A549 (cell line): ENCODE measurements around the gene SUPT4H1. TPM values are rescaled to one million over a fixed set of nuclear protein-coding genes. Genes with fewer than 3 reads are reported as not detected.

Source experiments
- ATAC-seq, 2 experiments: fragments of 200-7000 bp in 1 of 2; fragments of >200 bp in 1 of 2; cut with Nextera tagmentation in 1 of 2; cut with Tn5 transposase in 1 of 2; 3 replicates each; pipeline versions ENCODE4 v1.8.0 to v1.9.1; 2018 to 2020; ENCODE audit warnings: mild to moderate bottlenecking in 1 of 2, moderate library complexity in 1 of 2
- CTCF ChIA-PET: fragments of 300-600 bp; sonication (Branson Sonifier 250); formaldehyde crosslinking; extraction: SDS; loops from one replicate; lab custom pipeline; 2021; ENCODE audit warnings: antibody characterized with exemption, inconsistent platforms; lab: Yijun Ruan, JAX
- POLR2A ChIA-PET: fragments of 350-600 bp; formaldehyde crosslinking; extraction: SDS; loops from one replicate; lab custom pipeline; 2021; ENCODE audit warnings: antibody characterized with exemption, inconsistent platforms; lab: Yijun Ruan, JAX
- DNase-seq, 2 experiments: peaks; one replicate each; pipeline versions ENCODE4 v3.0.0 to v3.0.0-alpha.2; 2011 to 2016; ENCODE audit warnings: low read depth in 1 of 2, low spot score in 1 of 2
- FAIRE-seq: peaks from 2 replicates; lab custom pipeline; 2011; peaks lifted over from hg19 to GRCh38; lab: Jason Lieb, UNC
- H3K27ac ChIP-seq, 2 experiments: fragments of >200 bp; sonication (Bioruptor Twin); formaldehyde crosslinking; 3 replicates each; pipeline ENCODE4 v1.5.1; 2016 to 2017
- H3K4me1 ChIP-seq: fragments of >200 bp; sonication (Bioruptor Twin); formaldehyde crosslinking; 3 replicates; pipeline ENCODE4 v1.6.1; 2016
- H3K4me2 ChIP-seq: fragments of >200 bp; sonication (Bioruptor Twin); formaldehyde crosslinking; 3 replicates; pipeline ENCODE4 v1.6.1; 2016
- H3K4me3 ChIP-seq: fragments of >200 bp; sonication (Bioruptor Twin); formaldehyde crosslinking; 3 replicates; pipeline ENCODE4 v1.5.1; 2016
- H3K9me3 ChIP-seq: fragments of >200 bp; sonication (Bioruptor Twin); formaldehyde crosslinking; 3 replicates; pipeline ENCODE4 v1.6.1; 2016
- BCL3 ChIP-seq: fragments of >200 bp; sonication (Bioruptor Twin); formaldehyde crosslinking; IDR thresholded peaks from 3 replicates; pipeline ENCODE4 v1.6.1; 2016
- BHLHE40 ChIP-seq: IDR thresholded peaks from 2 replicates; pipeline ENCODE4 v1.6.1; 2012; ENCODE audit warnings: low read depth, low read length, inconsistent platforms
- CEBPB ChIP-seq, 2 experiments: fragments of >200 bp in 1 of 2; sonication (Bioruptor Twin) in 1 of 2; formaldehyde crosslinking in 1 of 2; IDR thresholded peaks; 2 replicates each; pipeline ENCODE4 v1.6.1; 2012 to 2016
- CTCF ChIP-seq: fragments of >200 bp; sonication (Bioruptor Twin); formaldehyde crosslinking; IDR thresholded peaks from 3 replicates; pipeline ENCODE4 v1.5.1; 2016
- EHF ChIP-seq: fragments of 250-450 bp; sonication (Bioruptor Pico); IDR thresholded peaks from 2 replicates; pipeline ENCODE4 v1.5.0; 2020; ENCODE audit warnings: mild to moderate bottlenecking
- ELK1 ChIP-seq: fragments of 150-350 bp; IDR thresholded peaks from 2 replicates; pipeline ENCODE4 v1.6.1; 2014; ENCODE audit warnings: low read depth, mild to moderate bottlenecking, low read length
- FOSL2 ChIP-seq, 2 experiments: fragments of 450-650 bp in 1 of 2; fragments of >200 bp in 1 of 2; sonication (Bioruptor Twin) in 1 of 2; formaldehyde crosslinking; IDR thresholded peaks; 2 replicates each; pipeline versions ENCODE4 v1.5.0 to v1.6.1; 2016 to 2020; ENCODE audit warnings: mild to moderate bottlenecking in 1 of 2, moderate library complexity in 1 of 2
- HES2 ChIP-seq: fragments of >200 bp; sonication (Bioruptor Twin); formaldehyde crosslinking; IDR thresholded peaks from 2 replicates; pipeline ENCODE4 v1.6.1; 2016
- HMGXB4 ChIP-seq: fragments of 250-450 bp; sonication (Bioruptor Pico); IDR thresholded peaks from 2 replicates; pipeline ENCODE4 v1.5.0; 2021; ENCODE audit warnings: mild to moderate bottlenecking, moderate library complexity, borderline replicate concordance
- HOXB5 ChIP-seq: fragments of 250-450 bp; sonication (Bioruptor Pico); IDR thresholded peaks from 2 replicates; pipeline ENCODE4 v1.5.0; 2020; ENCODE audit warnings: mild to moderate bottlenecking, moderate library complexity
- KDM1A ChIP-seq: fragments of 200-600 bp; sonication (generic); IDR thresholded peaks from 2 replicates; pipeline ENCODE4 v1.6.1; 2016; ENCODE audit warnings: low read depth, mild to moderate bottlenecking
- KDM5A ChIP-seq: fragments of 200-600 bp; sonication (generic); IDR thresholded peaks from 2 replicates; pipeline ENCODE4 v1.6.1; 2016; ENCODE audit warnings: antibody characterized with exemption, mild to moderate bottlenecking
- MAX ChIP-seq: IDR thresholded peaks from 2 replicates; pipeline ENCODE4 v1.6.1; 2012
- PHF8 ChIP-seq: fragments of 200-600 bp; sonication (generic); IDR thresholded peaks from 2 replicates; pipeline ENCODE4 v1.6.1; 2016; ENCODE audit warnings: low read depth, mild to moderate bottlenecking, antibody characterized with exemption, moderate library complexity, borderline replicate concordance
- RARB ChIP-seq: fragments of 250-450 bp; sonication (Bioruptor Pico); IDR thresholded peaks from 2 replicates; pipeline ENCODE4 v1.8.0; 2021; ENCODE audit warnings: mild to moderate bottlenecking, moderate library complexity
- RCOR1 ChIP-seq: fragments of 150-350 bp; IDR thresholded peaks from 2 replicates; pipeline ENCODE4 v1.6.1; 2014; ENCODE audit warnings: antibody characterized with exemption, low read length, low read depth
- RFX5 ChIP-seq: fragments of 450-650 bp; IDR thresholded peaks from 2 replicates; pipeline ENCODE4 v1.7.1; 2014; ENCODE audit warnings: antibody characterized with exemption, mild to moderate bottlenecking, moderate library complexity
- SMC3 ChIP-seq: fragments of >200 bp; sonication (Bioruptor Twin); formaldehyde crosslinking; IDR thresholded peaks from 3 replicates; pipeline ENCODE4 v1.6.1; 2018; ENCODE audit warnings: inconsistent platforms
- SREBF2 ChIP-seq: fragments of 450-650 bp; IDR thresholded peaks from 2 replicates; pipeline ENCODE4 v1.6.1; 2014; ENCODE audit warnings: mild to moderate bottlenecking, moderate library complexity
- TP53 ChIP-seq: fragments of 250-450 bp; sonication (Bioruptor Pico); IDR thresholded peaks from 2 replicates; pipeline ENCODE4 v1.5.0; 2021; ENCODE audit warnings: mild to moderate bottlenecking, moderate library complexity
- USF2 ChIP-seq: fragments of 450-650 bp; IDR thresholded peaks from 2 replicates; pipeline ENCODE4 v1.6.1; 2014; ENCODE audit warnings: antibody characterized with exemption
- ZSCAN20 ChIP-seq: fragments of 250-450 bp; sonication (Bioruptor Pico); IDR thresholded peaks from 2 replicates; pipeline ENCODE4 v1.8.0; 2022; ENCODE audit warnings: mild to moderate bottlenecking, moderate library complexity
- WGBS: methylation state at CpG from one replicate; pipeline ENCODE4 v1.1.6; 2017; ENCODE audit errors: missing lambda C conversion rate; 5-methylcytosine and 5-hydroxymethylcytosine counted together
- polyA plus RNA-seq, 4 experiments: library from polyadenylated mRNA; depleted of rRNA in 3 of 4; stranded (reverse); fragments of >200 nt; fragmentation: RNase III in 1 of 4; extraction: RNeasy Plus Mini Kit Qiagen cat#74134 plus additional on column Dnase treatment in 1 of 4; gene quantifications; 2 replicates in 3 of 4; 3 replicates in 1 of 4; pipeline ENCODE4 v1.2.3, GENCODE V29; 2011 to 2017

Gene SUPT4H1
- polyA plus RNA-seq, 2 of the 4 experiments (the other 2 are of a cell fraction), result 123 to 241 TPM

- POLR2A ChIA-PET, result no interaction called here
- 87% methylated on average over 20 of the region's 31 CpGs for WGBS
These were observed 19.9 kb downstream of the SUPT4H1 start for GRCh38 chr17:58331815-58332777.

GRCh38 chr17:58330997-58331814 lies 20.8 kb downstream of the SUPT4H1 start:
- 89% methylated on average over 21 of the region's 23 CpGs for WGBS
- TF ChIP-seq SMC3 (no peak), ELK1 (no peak), KDM1A (no peak), RCOR1 (no peak), KDM5A (no peak), USF2 (no peak), ZSCAN20 (CRISPR knock-in tag) (no peak), CEBPB (IDR thresholded peaks at IDR 0.05) (no peak), EHF (no peak), CTCF (no peak), HES2 (no peak), MAX (no peak), HMGXB4 (CRISPR knock-in tag) (no peak), RFX5 (no peak)
- Histone ChIP-seq H3K4me2 (no peak overlapping the region), H3K27ac (peak overlapping the region in 1 of 2 experiments; percentile 0; a peak in 1 of 6 replicates), H3K4me3 (no peak overlapping the region), H3K4me1 (peaks cover under 1% of the 10 kb centered on the region; the same call in 2 of the 3 replicates), H3K9me3 (no peaks in the 10 kb centered on the region)
- POLR2A ChIA-PET, result no interaction called here
- no peak for ATAC-seq
- CTCF ChIA-PET, result interaction anchor here (2.8 kb wide), 1 partner anchor 14 kb away, joined by 11 read pairs; no protein-coding TSS in a partner anchor
- FAIRE-seq, result no peak
- DNase-seq, result no peak

More at GRCh38 chr17:58331815-58332777, 19.9 kb downstream of the SUPT4H1 start:
- CTCF ChIA-PET, result interaction anchor here (1.2 to 2.8 kb wide), 2 partner anchors 9 to 15 kb away, joined by 3 to 11 read pairs; no protein-coding TSS in a partner anchor
- no peak overlapping the region for H3K4me3 ChIP-seq
- TF ChIP-seq FOSL2 (IDR thresholded peaks at IDR 0.05) (no peak), FOSL2 (CRISPR knock-in tag; IDR thresholded peaks at IDR 0.05) (no peak), TP53 (CRISPR knock-in tag) (no peak), RFX5 (no peak), BHLHE40 (no peak), SREBF2 (no peak), BCL3 (no peak), HOXB5 (CRISPR knock-in tag) (no peak), PHF8 (no peak), RARB (no peak)
- ATAC-seq (no peak), DNase-seq (no peak), FAIRE-seq (no peak)
- H3K9me3 ChIP-seq, result no peaks in the 10 kb centered on the region
- H3K4me1 ChIP-seq, result no peaks in the 10 kb centered on the region
- H3K27ac ChIP-seq, result peak overlapping the region in 1 of 2 experiments; percentile 0; a peak in 1 of 6 replicates
- H3K4me2 ChIP-seq, result no peak overlapping the region
